GM19455 (cell line): ENCODE data around the gene INPP5F.

Source experiments
- ATAC-seq: cut with Tn5 transposase; IDR thresholded peaks from one replicate; pipeline ENCODE4 v1.9.1; 2021; ENCODE audit not compliant: unreplicated experiment

The INPP5F gene

DNA sequence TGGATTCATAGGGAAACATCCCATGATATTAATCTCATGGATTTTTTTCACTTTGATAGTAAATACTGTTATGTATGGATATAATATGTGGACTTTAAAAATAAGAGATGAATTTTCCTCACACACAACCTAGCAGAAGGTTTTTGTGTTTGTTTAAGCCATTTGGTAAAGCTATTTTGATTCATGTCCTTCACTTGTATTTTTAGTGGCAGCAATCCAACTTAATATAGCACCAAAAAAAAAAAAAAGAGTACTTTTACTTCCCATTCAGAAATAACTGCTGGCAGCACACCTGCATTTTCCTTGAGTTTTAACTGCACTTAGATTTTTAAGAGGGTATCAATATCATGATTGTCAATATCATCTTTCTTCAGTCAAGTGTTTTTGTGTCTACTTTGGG is 86.8 kb downstream of the INPP5F start:
- no peak for ATAC-seq

- no peak for ATAC-seq
Measured at GRCh38 chr10:119815671-119816070, 89.8 kb downstream of the INPP5F start.

DNA sequence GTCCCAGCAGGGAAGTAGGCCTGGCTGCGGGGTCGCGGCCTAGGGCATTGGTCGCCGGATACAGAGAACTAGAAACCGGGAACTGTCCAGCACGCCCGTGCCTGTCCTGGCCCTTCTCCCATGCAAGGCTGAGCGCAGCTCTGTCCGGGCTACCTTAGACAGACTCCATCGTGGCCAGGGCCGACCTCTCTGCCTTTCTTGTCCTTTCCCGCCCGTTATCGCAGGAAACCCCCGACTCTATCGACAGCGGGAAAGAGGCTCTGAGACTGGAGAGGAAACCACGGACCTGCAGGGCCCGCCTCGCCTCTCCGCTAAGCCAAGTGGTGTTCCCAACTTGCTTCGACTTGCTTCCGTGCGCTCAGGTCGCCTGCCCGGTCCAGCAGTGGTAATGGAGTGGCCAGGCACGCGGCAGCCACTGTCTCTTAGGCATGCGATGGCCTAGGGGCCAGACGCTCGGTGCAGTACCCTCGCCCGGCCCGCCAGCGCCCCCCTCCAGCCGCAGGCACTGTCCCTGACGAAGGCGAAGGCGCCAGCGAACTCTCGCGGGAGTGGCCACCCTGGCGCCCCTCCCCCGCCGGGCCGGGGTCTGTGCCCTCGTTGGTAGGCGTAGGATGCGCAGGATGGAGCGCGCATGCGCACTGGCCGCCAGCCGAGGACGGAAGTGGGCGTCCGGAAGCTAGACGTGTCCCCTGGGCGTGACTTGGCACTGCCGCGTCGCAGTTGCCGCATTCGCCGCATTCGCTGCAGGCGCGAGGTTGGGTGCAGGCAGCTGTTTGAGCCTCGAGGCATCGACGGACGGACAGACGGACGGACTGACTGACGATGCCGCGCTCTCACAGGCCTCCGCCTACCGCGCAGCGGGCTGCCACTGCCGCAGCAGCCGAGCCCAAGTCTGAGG is 92.4 kb downstream of the INPP5F start:
- ATAC-seq = no peak

- no peak for ATAC-seq
Measured at GRCh38 chr10:119818889-119819270, 93.0 kb downstream of the INPP5F start.

- ATAC-seq = no peak
Measured at GRCh38 chr10:119821182-119821581, 95.3 kb downstream of the INPP5F start.

DNA sequence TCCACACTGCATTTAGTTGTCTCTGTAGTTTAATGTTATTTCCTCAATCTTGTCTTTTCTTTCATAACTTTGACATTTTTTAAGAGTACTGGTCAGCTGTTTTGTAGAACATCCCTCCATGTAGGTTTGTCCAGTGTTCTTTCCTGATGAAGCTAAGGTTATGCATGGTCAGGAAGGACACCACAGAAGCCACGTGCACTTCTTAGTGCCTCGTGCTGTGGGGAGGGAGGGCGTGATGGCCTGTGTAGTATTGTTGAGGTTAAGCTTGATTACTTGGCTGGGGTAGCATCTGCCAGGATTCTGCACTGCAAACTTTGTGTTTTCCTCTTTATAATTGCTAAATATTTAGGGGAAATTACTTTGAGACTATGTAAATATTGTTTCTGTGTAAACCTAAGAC is 98.4 kb downstream of the INPP5F start:
- ATAC-seq = no peak

- no peak for ATAC-seq
Measured at GRCh38 chr10:119826771-119827170, 100.9 kb downstream of the INPP5F start.

DNA sequence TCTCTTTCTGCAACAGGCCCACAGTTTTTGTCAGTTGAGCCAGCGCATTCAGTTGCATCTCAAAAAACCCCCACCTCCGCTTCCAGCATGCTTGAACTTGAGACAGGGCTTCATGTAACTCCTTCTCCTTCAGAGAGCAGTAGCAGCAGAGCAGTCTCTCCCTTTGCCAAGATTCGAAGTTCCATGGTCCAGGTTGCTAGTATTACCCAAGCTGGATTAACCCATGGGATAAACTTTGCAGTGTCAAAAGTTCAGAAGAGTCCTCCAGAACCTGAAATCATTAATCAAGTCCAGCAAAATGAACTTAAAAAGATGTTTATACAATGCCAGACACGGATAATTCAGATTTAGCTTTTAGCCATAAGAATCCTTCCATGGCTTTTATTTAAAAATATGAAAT is 101.6 kb downstream of the INPP5F start:
- no peak for ATAC-seq

GRCh38 chr10:119829429-119829828 is 103.6 kb downstream of the INPP5F start:
- ATAC-seq = no peak

DNA sequence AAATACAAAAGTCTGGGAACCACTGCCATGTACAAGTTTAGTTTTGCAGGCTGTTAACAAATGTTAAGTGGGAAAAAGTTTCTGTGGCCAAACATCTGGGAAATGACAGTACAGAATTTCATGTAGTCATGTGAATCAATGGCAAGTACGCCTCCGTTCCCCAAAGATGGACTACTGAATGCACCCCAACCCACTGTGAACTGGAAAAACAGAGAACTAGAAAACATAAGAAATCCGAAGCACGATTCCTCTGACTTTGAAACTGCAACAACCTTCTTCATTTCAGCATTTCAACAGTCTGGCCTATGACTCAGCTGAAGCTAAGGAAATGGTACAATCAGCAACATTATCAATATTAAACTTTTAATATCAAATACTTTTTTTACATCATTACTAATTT is 105.0 kb downstream of the INPP5F start:
- ATAC-seq = no peak

- no peak for ATAC-seq
Measured at GRCh38 chr10:119831656-119832055, 105.8 kb downstream of the INPP5F start.

- ATAC-seq = no peak
Measured at GRCh38 chr10:119832951-119833350, 107.1 kb downstream of the INPP5F start.

- ATAC-seq = no peak
Measured at GRCh38 chr10:119834188-119834587, 108.3 kb downstream of the INPP5F start.

DNA sequence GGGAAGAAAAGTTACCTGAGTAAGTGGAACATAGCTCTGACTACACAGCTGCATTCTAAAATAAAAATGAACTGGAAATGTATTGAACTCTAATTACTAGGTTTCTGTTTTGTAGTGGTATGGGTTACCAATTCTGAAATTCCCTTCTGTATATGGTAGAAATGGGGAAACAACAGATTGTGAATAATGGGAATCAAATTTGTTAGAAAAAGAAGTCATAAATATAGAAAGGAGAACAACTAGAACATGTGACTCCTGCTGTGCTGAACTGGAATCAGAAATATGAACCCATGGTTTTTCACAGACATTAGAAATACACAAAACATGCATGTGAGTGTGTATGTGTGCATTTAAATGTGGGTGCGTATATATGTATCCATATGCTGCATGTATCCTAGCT is 119.8 kb downstream of the INPP5F start:
- ATAC-seq = no peak

- ATAC-seq = no peak
Measured at GRCh38 chr10:119849031-119849789, 123.4 kb downstream of the INPP5F start.

GRCh38 chr10:119849944-119850343 is 124.1 kb downstream of the INPP5F start:
- ATAC-seq = no peak

- ATAC-seq = no peak
Measured at GRCh38 chr10:119852277-119852676, 126.4 kb downstream of the INPP5F start.

- ATAC-seq = no peak
Measured at GRCh38 chr10:119852822-119853221, 127.0 kb downstream of the INPP5F start.

- no peak for ATAC-seq
Measured at GRCh38 chr10:119853574-119853973, 127.7 kb downstream of the INPP5F start.

- ATAC-seq = no peak
Measured at GRCh38 chr10:119858063-119858462, 132.2 kb downstream of the INPP5F start.

- ATAC-seq = no peak
Measured at GRCh38 chr10:119859420-119860258, 133.8 kb downstream of the INPP5F start.
